Left forelimb (tissue), 1 donor: ENCODE results near the gene PGAM2.

Experiments
- DNase-seq: peaks from one replicate; pipeline ENCODE4 v3.0.0-alpha.2; 2018; ENCODE audit warnings: low spot score

The PGAM2 gene

DNA sequence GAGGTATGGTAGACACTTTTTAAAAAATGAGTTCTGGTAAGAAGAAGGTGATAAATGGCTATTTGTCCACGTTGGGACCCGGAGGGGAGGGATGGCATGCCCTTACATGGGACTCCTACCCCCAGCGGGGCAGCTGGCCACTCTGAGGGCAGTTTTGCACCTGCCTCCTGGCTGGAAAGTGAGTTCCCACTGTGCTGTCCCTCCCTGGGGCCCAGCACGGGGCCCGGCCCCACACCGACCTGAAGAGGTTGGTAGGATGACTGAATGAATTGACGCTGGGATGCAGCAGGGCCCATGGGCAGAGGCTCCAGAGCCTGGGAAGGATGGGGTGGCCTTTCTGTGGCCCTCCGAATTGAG is 38.2 kb upstream of the PGAM2 start:
- DNase-seq: no peak

DNA sequence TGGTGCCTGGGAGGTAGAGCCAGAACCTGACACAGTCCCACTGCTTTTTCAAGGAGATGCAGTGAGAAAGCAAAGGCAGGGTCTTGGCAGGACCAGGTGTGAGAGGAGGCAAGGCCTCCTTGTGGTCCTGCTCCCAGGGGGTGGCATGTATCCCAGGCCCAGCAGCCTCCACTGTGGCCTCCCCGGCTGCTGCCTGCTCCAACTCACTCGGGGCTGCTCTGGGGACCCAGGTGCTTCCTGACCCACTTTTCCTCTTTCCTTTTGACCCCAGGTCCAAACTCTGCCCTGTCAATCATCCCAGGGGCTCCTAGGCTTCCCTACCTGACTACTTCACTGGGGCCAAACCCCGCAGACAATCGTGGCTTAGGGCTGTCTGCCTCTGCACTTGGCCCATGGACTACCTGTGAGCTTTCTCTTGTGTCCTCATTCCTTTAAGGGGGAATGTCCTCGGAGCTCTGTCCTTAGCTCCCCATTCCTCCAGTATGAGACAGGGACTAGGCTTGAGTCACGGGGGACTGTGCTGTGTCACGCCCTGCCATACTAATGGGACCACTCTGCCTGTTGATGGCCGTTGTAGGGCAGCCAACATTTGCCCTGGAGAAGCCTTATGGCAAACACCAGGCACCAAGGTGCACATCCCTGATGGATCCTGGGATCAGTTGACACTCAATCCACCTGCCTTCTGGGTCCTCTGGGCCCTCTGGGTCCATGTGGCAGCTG is 37.6 kb upstream of the PGAM2 start:
- DNase-seq: no peak

DNA sequence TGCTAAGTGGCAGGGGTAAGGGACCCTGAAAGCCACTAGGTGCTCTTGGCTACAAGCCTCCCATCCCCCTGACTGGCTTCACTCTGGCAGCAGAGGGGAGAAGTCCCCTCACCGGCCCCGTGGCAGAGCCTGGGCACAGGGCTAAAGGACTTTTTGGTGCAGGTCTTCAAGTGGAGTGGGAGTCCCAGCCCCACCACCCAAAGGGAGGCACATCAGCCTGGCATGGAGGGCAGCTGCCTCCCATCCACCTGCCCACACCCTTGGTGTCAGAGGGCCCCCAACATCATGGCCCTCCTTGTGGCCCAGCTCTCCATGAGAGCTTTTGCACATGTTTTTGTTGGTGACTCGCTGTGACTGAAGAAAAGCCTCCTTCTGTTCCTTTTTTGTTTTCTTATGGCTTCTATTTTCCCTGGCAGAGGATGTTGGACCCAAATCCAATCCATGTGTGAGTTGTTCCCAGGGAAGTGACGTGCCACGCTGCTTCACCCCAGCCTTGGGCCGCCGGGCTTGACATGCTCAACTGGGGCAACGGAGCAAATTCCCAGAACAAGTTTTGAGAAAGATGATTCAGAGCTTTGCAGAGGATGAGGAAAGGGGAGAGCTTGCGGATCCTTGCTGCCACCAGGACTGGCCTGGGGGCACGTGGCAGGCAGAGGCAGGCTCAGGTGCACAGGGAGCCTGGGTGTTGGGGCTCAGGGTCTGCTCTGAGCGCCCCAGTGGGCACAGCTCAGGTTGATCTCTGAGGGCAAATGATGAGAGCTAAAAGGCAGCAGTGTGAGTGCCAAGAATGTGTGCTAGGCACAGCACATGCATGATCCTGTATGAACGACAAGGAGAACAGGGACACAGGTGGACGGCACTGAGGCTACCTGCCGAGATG is 36.8 kb upstream of the PGAM2 start:
- DNase-seq: no peak

DNA sequence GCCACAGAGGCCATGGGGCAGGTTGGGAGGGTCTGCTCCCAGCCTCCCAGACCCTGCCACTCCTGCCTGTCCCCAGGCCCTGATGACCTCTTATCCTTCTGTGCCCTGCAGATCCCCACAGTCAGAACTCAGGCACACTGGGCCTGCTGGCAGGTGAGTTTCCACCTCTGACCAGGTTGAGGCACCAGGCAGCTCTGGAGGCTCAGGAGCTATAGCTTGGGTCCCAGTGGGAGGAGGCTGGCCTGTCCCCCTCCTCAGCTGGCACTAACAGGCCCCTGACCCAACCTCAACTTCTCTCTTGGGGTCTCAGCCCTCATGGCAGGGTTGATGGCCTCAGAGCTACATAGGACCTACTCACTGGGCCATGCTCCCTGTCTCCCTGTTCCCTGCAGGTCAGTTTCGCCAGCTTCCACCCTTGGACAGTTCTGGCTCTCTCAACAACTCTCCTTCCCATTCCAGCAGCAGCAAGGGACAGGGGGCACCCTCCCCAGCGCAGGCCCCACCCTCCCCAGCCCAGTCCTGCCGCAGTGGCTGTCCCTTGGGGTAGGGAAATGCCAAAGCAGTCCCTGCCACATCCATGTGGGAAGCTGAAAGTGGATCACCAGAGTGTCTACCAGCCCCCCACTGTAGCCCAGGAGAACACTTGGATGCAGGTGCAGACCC is 36.1 kb upstream of the PGAM2 start:
- no peak for DNase-seq

DNA sequence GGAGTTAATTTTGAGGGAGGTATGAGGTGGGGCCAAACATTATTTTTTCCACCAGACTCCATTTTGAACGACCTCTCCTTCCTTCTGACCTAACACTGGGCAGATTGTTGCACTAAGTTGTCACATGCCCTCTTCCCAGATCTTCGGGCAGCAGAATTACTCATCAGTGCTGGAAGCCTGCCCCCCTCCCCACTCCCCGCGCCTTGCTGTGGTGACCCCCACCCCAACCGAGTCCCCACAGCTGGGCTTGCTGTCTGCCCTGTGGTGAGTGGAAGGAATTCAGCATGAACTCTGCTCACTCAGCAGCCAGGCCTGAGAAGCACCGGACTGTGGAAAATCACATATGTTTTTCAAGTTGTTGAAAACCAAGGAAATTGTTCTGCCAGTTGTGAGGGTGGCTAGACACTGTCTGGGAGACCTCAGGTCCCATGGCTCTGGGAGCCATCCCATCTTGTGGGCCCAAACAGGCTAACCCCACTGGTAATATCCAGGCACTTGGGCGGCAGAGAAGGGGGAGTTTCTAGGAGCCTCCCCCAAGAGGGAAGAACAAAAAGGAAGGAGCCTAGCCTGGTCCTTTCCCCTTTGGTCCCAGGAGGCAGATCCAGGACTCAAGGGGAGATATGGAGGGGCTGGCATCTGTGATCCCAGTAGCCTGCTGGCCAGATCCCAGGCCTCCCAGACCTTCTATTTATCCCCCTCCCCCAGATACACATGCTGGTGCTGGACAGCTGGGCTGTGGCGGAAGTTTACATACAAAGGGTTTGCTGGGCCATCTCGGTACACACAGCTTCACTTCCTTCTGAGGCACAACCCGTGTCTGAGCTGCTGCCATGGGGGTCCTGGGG is 35.3 kb upstream of the PGAM2 start:
- DNase-seq: no peak

DNA sequence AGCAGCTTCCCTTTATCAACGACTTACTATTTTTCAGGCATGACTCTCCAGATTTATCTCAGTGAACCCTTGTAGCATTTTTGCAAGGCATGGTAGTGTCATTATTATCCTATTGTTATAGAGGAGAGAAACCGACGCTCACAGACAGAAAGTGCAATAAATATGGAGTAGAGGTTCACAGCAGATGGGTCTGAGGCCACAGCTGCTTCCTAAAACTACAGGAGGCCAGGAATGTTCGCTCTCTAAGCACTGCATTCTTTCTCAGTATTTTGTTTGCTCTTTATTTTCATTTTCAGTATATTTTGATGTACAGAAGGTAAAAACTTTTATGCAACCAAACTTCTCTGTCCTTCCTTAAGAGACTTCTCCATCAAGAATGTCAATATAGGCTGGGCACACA is 34.3 kb upstream of the PGAM2 start:
- DNase-seq: no peak

DNA sequence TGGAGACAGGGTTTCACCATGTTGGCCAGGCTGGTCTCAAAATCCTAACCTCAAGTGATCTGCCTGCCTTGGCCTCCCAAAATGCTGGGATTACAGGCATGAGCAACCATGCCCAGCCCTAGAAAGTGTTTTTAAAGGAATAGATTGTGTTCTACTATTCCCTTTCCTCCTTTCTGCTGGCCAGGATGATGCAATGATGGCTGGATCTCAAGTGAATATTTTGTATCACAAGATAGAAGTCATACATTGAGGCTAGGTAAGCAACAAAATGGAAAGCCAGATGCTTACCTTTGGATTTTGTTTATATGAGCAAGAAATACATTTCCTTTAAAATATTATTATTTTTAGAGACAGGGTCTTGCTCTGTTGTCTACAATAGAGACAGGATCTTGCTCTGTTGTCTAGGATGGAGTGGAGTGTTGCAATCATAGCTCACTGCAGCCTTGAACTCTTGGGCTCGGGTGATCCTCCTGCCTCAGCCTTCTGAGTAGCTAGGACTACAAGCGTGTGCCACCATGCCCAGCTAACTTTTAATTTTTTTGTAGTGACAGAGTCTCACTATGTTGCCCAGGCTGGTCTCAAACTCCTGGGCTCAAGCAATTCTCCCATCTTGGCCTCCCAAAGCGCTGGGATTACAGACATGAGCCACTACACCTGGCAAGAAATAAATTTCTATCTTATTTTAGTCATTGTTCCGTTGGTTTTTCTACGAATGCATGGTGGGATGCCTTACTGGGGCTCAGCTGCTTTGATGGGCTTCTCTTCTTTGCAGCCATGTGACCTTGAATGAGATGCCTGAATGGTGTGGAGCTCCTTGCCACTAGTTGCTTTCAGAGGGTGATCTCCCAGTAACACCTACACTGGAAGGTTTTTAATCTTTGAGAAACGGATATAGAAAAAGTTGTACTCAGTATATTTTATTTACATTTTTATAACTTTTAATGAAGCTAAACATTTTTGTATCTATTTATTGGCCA is 33.0 kb upstream of the PGAM2 start:
- no peak for DNase-seq

DNA sequence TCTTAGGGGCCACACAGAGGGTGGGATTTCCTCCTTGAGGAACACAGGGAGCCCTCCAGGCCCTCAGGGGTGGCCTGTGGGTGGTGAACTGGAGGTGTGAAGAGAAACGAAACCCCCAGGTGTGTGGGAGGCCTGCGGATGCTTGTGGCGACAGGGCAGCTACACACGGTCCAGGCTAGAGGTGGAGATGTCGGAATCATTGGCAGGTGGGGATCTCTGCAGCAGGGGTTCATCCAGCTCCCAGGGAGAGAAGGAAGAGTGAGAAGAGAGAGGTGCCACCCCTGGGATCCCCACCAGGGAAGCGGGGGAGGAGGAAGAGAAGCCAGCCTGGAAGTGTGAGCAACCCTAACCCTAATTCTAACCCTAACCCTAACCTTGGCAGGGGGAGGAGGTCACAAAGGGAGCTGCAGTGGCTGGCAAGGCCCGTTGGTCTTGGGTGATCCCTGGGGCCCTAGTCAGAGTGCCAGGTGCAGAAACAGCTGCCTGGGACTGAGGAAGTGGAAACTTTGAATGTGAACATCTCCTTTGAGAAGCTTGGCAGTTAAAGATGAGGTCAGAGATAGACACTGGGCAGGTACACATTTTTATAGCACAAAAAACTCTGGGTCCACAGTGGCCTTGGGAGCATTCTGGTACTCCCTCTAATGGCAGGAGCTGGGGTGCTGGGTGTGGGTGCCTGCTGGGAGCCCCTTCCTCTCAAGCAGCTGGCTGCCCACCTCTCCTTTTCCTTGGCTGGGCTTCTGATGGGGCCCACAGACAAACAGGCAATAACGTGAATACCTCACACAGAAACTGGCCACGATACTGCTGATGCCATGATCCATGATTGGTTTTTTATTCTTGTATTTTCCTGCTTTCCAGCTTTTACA is 31.9 kb upstream of the PGAM2 start:
- no peak for DNase-seq

DNA sequence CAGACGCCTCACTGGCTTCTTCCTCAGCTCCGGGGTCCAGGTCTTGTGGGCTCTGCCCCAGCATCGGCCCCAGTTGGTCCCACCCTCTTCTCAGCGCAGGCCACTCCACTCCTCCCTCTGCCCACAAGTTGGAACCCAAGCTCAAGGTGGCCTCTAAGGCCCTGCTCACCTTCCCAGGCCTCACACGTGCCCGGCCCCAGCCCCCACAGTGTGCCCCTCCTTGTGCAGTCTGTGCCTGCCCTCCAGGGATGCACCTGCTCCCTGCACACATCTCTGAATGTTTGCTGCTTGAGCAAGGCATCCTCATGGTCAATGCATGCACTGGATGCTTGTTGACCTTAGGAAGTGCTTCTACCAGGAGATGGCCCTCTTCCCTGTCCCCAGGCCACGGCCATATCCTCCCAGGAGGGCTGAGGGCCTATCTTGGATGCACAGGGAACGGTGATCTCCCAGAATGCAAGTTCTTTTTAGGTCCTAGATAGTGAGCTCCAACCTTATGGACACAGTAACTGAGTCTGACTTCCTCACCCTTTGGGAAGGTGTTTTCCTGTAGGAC is 31.0 kb upstream of the PGAM2 start:
- DNase-seq: no peak

DNA sequence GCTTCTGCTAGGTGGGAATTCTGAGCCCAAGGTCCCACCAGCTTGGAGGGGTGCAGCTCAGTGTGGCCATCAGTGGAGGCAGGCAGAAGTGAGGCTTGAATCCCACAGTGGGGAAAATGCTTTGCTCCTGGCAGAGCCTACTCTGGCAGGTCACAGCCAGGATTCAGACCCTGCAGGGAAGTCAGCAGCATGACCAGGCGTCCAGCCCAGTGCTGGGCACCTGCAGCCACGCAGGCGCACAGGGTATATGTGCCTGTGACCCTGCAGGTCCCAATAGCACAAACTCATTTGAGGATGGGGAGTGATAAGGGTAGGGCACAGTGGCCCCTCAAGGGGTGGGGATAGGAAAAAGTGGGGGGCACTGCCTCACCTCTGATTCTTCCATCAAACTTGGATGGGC is 30.4 kb upstream of the PGAM2 start:
- no peak for DNase-seq

DNA sequence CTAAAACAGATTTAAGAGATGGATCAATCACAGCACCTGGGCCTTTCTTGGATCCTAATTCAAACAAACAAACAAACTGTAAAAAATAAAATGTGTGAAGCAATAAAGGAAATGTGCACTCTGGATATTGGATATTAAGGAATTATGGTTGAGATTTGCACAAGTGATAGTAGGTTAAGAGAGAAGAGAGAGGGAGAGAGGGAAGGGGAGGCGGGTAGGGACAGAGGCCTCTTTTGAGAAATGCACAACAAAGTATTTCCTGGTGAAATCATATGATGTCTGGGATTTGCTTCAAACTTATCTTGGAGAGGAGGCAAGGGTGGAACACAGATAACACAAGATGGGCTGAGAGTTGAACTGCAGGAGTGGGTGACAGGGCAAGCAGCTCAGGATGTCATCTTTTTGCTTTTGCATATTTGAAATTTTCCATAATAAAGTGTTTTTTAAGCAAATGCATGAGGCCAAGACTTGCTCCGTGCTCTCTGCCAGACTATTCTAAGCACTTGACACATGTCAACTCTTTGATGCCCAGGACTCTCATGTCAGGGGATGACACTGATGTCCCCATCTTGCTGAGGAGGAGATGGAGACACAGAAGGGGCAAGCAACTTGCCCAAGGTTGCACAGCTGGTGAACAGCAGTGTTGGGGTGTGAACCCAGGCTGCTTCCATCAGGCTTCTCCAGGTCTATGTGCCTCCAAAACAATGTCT is 29.7 kb upstream of the PGAM2 start:
- DNase-seq: no peak

DNA sequence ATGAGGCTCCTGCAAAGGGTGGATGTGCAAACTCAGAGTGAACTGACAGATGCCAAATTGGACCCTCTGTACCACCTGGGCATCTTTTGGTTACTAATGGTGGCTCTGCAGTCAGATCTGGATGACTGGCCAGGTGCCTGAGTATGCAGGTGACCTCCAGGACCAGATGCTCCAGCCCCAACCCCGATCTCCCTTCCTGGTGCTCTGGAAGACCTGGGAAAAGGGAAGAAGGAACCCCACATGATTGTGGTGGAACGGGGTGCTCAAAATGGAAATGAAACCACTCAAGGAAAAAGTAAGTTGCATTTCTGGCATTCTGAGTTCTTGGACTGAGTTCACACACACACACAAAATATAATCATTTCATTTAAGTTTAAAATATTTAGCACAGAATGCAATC is 29.0 kb upstream of the PGAM2 start:
- DNase-seq: no peak

DNA sequence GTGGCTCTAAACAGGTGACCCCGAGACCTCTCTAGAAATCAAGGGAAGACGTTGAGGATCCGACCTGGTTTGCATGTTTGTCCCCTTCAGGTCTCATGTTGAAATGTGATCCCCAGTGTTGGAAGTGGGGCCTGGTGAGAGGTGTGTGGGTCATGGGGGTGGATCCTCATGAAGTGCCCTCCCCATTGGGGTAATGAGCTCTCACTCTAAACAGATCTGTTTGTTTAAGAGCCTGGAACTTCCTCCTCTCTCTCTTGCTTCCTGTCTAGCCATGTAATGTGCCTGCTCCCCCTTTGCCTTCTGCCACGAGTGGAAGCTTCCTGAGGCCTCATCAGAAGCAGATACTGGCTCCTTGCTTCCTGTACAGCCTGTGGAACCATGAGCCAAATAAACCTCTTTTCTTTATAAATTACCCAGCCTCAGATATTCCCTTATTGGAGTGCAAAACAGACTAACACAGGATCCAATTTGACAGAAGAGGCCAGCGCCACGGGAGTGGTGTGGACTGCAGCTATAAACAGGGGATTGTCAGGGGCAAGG is 27.8 kb upstream of the PGAM2 start:
- DNase-seq: no peak

DNA sequence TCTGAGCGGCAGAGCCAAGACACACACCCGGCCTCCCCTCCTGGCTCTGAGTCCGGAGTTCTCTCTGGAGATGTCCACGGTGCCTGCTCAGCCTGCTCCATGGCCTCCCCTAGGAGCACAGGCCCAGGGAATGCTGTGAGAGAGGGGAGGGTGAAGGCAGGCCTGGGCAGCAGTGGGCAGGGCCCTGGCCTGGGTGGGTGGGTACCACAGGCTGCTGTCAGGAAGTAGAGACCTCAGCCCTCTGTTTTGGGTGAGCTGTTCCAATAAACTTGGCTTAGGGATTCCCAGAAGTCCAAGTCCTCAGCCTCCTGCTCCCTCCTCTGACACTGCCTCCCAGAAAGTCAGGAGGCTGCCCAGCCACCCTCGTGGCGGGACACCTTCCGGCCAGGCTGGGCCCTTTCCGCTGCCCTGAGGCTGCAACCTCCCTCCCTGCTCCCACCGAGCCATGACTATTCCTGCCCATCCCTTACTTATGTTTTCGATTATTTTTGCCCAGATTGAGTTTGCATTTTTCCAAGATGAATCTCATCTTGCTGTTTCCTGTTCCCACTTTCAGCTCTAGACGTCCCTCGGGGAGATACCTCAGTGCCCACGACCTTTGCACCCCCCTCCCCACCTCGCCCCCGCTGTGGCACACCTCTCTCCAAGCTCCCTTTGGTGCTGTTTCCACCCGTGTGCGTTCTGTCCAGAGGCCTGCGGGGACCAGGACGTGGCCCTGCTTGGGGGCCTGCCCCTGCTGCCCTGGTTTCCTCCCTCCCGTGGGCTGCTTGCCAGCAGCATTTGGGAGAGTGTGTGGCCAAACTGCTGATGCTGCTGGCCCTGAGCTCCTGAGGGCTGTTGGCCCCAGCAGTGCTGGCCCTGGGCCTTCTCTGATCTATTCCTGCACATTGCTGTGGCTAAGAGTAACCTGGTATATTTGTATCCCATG is 22.8 kb upstream of the PGAM2 start:
- DNase-seq: no peak

DNA sequence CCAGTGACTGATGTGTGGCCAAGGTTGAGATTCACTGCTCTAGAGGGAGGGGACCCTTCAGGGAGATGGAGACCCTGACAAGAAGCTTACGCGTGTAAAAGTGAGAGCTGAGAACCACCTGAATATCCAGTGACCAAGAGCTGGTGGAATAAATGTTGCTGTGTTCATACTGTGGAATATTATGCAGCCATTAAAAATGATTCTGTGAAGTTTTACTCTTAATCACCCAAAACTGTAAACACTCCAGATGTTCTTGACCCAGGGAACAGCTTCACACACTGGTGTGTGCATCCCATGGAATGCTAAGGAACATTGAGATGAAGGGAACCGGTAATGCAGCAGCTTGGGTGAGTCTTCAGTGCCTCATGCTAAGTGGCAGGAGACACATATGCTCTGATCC is 21.3 kb upstream of the PGAM2 start:
- no peak for DNase-seq

DNA sequence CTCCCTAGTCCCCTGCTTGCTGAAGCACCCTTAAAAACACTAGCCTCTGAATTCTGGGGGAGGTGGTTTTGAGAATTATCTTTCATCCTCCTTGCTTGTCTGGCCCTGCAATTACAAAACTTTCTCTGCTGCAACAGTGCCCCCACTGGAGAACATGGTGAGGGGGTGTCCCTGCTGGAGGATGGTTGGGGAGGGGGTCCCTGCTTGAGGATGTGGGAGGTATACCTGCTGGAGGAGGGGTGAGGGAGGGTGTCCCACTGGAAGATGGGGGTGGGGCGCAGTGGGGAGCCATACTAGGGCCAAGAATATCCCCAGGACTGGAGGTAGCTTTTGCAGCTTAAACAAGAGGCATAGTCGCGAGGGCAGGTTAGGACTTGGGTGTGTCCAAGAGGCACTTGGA is 20.2 kb upstream of the PGAM2 start:
- no peak for DNase-seq

DNA sequence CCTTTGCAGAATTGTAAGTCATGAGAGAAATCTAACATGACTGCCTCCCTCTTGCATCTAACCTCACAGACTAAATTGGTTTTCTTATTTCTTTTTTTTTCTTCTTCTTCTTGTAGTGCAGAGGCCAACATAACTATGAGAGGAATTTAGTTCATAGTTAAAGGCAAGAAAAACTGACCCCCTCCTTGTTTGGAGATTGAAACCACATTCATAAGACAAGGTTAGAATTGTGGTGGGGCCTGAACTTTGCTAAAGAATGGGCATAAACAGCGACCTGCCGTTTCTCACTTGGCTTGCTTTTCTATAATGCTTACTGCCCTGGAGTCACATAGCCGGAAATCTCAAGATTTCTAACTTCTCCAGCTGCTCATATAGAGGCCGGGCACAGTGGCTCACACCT is 19.3 kb upstream of the PGAM2 start:
- DNase-seq: no peak

DNA sequence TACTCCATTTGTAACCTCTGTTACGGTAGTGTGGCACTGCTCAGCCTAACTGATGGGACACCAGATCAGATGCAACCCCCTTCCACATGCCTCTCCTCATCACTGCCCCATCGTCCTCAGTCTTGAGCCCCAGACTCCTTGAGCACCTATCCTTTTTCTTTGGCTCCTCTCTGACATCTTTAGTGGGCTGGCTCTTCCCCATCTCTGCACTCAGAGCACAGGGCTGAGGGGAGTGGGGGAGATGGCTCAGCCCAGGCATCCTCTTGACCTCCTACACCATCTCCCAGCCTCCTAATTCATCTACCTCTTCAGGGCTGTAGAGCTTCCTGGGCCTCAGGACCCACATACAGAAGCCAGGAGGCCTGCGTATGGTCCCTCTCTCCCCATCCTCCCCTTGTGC is 18.4 kb upstream of the PGAM2 start:
- DNase-seq: no peak
